RWPE2 (cell line): ENCODE results near the gene TP73.

Experiments used
- ATAC-seq: fragments of 200-7000 bp; cut with Tn5 transposase; 3 replicates; pipeline ENCODE4 v1.9.1; 2021; ENCODE audit warnings: low read depth
- DNase-seq: peaks from one replicate; pipeline ENCODE4 v3.0.0-alpha.2; 2020; ENCODE audit warnings: low spot score
- H3K27ac ChIP-seq: fragments of 450-650 bp; 2 replicates; pipeline ENCODE4 v1.5.1; 2017; ENCODE audit warnings: mild to moderate bottlenecking; ENCODE audit not compliant: poor library complexity, severe bottlenecking
- H3K27me3 ChIP-seq: fragments of 250-450 bp; sonication (Bioruptor Pico); 2 replicates; pipeline ENCODE4 v1.5.1; 2021; ENCODE audit warnings: mild to moderate bottlenecking, moderate library complexity; ENCODE audit not compliant: insufficient read depth, poor library complexity, severe bottlenecking
- H3K36me3 ChIP-seq: fragments of 250-450 bp; sonication (Bioruptor Pico); 2 replicates; pipeline ENCODE4 v1.5.1; 2020; ENCODE audit warnings: low read depth, mild to moderate bottlenecking, moderate library complexity
- H3K4me1 ChIP-seq: fragments of 250-450 bp; sonication (Bioruptor Pico); 2 replicates; pipeline ENCODE4 v1.5.1; 2021; ENCODE audit warnings: mild to moderate bottlenecking, moderate library complexity; ENCODE audit not compliant: insufficient read depth, poor library complexity, severe bottlenecking
- H3K4me3 ChIP-seq: fragments of 250-450 bp; sonication (Bioruptor Pico); 2 replicates; pipeline ENCODE4 v1.5.1; 2021; ENCODE audit warnings: mild to moderate bottlenecking, moderate library complexity; ENCODE audit not compliant: severe bottlenecking
- H3K9me3 ChIP-seq: fragments of 250-450 bp; sonication (Bioruptor Pico); 2 replicates; pipeline ENCODE4 v1.5.1; 2021; ENCODE audit warnings: mild to moderate bottlenecking, moderate library complexity; ENCODE audit not compliant: severe bottlenecking
- CTCF ChIP-seq: fragments of 450-650 bp; IDR thresholded peaks from one replicate; pipeline ENCODE4 v1.5.1; 2017; ENCODE audit warnings: mild to moderate bottlenecking, moderate library complexity; ENCODE audit not compliant: poor library complexity, severe bottlenecking

The TP73 gene

GRCh38 chr1:3628445-3628844 lies 23.9 kb upstream of the TP73 start:
- no peaks in the 10 kb centered on the region for H3K4me1 ChIP-seq
- H3K27ac ChIP-seq: no peak overlapping the region
- peaks cover 33% of the 10 kb centered on the region for H3K36me3 ChIP-seq
- H3K27me3 ChIP-seq: no peaks in the 10 kb centered on the region
- H3K4me3 ChIP-seq: no peak overlapping the region
- DNase-seq: no peak
- ATAC-seq: no peak
- no peaks in the 10 kb centered on the region for H3K9me3 ChIP-seq
- no peak for TF ChIP-seq CTCF

- Histone ChIP-seq H3K9me3 (no peaks in the 10 kb centered on the region), H3K4me1 (no peaks in the 10 kb centered on the region), H3K4me3 (no peak overlapping the region), H3K27ac (no peak overlapping the region), H3K36me3 (peaks cover 35% of the 10 kb centered on the region), H3K27me3 (no peaks in the 10 kb centered on the region)
- no peak for DNase-seq
- no peak for ATAC-seq
- no peak for TF ChIP-seq CTCF
Measured at GRCh38 chr1:3629561-3630160, 22.7 kb upstream of the TP73 start.

GRCh38 chr1:3630161-3630611 lies 22.1 kb upstream of the TP73 start:
- Histone ChIP-seq H3K27ac (no peak overlapping the region), H3K4me3 (no peak overlapping the region), H3K36me3 (peaks cover 39% of the 10 kb centered on the region), H3K27me3 (no peaks in the 10 kb centered on the region), H3K4me1 (no peaks in the 10 kb centered on the region), H3K9me3 (no peaks in the 10 kb centered on the region)
- no peak for TF ChIP-seq CTCF
- DNase-seq (no peak), ATAC-seq (no peak)

- Histone ChIP-seq H3K9me3 (no peaks in the 10 kb centered on the region), H3K27ac (no peak overlapping the region), H3K4me1 (no peaks in the 10 kb centered on the region), H3K4me3 (no peak overlapping the region), H3K27me3 (no peaks in the 10 kb centered on the region), H3K36me3 (peaks cover 45% of the 10 kb centered on the region)
- no peak for TF ChIP-seq CTCF
- DNase-seq (no peak), ATAC-seq (no peak)
Measured at GRCh38 chr1:3630914-3631313, 21.4 kb upstream of the TP73 start.
